Progenitor cell of endocrine pancreas (in vitro differentiated cells): ENCODE data around the gene LIG1. TPM values are rescaled to one million over a fixed set of nuclear protein-coding genes. Genes with fewer than 3 reads are reported as not detected.
A peak's percentile ranks its signal among the peaks of the same experiment; 100 is the strongest.

Experiments
- DNase-seq: peaks from one replicate; pipeline ENCODE4 v3.0.0; 2021; ENCODE audit warnings: low spot score; ENCODE audit not compliant: unreplicated experiment
- H3K27ac Mint-ChIP-seq: 2 replicates; pipeline ENCODE4 v1.8.0; 2021; ENCODE audit warnings: mild to moderate bottlenecking, moderate library complexity, mixed read lengths
- H3K27me3 Mint-ChIP-seq: 2 replicates; pipeline ENCODE4 v1.8.0; 2021; ENCODE audit warnings: mixed read lengths
- H3K36me3 Mint-ChIP-seq: 2 replicates; pipeline ENCODE4 v1.8.0; 2022; ENCODE audit warnings: mixed read lengths; ENCODE audit not compliant: insufficient read depth
- H3K4me1 Mint-ChIP-seq: 2 replicates; pipeline ENCODE4 v1.8.0; 2021; ENCODE audit warnings: low read depth, mixed read lengths
- H3K4me3 Mint-ChIP-seq: 2 replicates; pipeline ENCODE4 v1.8.0; 2021; ENCODE audit warnings: low read depth, mild to moderate bottlenecking, moderate library complexity, mixed read lengths
- H3K9me3 Mint-ChIP-seq: 2 replicates; pipeline ENCODE4 v1.8.0; 2021; ENCODE audit warnings: low read depth, mixed read lengths
- total RNA-seq: library from RNA; stranded (reverse); gene quantifications from 2 replicates; pipeline ENCODE4 v1.2.1, GENCODE V29; 2021
- TF ChIP-seq, protein P1 (sequence below): fragments of 200-600 bp; sonication (generic); IDR thresholded peaks from one replicate; pipeline ENCODE4 v1.5.0; 2021; ENCODE audit warnings: antibody characterized with exemption, mild to moderate bottlenecking; ENCODE audit not compliant: unreplicated experiment

LIG1 gene
- total RNA-seq, 1 donor from 2014 or later = 90.4 TPM

DNA sequence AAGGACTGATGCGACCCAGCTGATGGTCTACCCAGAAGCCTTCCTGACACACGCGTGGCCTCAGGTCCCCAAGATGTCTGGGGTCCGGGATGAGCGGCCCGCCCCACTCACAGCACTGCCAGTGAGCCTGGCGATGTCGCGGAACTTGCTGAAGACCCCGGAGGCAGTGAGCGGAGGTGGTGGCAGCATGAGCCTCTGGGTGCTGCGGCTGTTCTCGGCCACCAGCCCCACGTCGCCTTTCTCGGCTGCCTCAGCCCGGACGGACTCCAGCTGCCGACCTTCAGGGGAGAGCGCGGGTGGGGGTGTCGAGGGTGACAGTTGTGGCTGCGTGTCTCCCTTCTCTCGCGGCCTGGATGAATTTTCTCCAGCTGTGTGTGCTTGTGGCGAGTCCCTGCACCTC, 32.7 kb downstream of the LIG1 start:
- no peak overlapping the region for H3K4me3 Mint-ChIP-seq
- H3K36me3 Mint-ChIP-seq = peaks cover 4% of the 10 kb centered on the region

DNA sequence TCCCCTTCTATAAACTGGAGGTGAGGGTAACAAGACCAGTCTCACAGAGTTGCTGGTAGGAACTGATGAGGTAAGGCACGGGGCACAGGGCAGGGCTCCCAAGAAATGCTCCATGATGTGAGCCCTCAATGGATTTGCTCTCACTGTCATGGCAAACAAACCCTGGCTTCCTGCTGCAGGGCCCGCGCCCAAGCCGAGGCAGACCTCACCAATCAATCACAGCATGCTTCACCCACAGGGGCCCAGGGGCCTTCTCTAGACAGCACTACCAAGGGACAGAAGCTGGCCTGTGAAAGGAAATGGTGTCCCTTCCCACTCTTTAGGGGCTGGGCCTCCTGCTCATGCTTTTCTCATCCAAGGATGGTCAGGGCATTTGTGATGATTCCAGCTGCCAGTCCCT, 33.6 kb downstream of the LIG1 start:
- Mint-ChIP-seq H3K4me3 (no peak overlapping the region), H3K27me3 (no peaks in the 10 kb centered on the region), H3K4me1 (no peaks in the 10 kb centered on the region), H3K9me3 (no peaks in the 10 kb centered on the region), H3K36me3 (peaks cover 6% of the 10 kb centered on the region), H3K27ac (no peak overlapping the region)
- TF ChIP-seq, protein P1, sequence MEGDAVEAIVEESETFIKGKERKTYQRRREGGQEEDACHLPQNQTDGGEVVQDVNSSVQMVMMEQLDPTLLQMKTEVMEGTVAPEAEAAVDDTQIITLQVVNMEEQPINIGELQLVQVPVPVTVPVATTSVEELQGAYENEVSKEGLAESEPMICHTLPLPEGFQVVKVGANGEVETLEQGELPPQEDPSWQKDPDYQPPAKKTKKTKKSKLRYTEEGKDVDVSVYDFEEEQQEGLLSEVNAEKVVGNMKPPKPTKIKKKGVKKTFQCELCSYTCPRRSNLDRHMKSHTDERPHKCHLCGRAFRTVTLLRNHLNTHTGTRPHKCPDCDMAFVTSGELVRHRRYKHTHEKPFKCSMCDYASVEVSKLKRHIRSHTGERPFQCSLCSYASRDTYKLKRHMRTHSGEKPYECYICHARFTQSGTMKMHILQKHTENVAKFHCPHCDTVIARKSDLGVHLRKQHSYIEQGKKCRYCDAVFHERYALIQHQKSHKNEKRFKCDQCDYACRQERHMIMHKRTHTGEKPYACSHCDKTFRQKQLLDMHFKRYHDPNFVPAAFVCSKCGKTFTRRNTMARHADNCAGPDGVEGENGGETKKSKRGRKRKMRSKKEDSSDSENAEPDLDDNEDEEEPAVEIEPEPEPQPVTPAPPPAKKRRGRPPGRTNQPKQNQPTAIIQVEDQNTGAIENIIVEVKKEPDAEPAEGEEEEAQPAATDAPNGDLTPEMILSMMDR = no peak
- DNase-seq = no peak

More for the DNA sequence above, 32.7 kb downstream of the LIG1 start:
- Mint-ChIP-seq H3K4me1 (no peaks in the 10 kb centered on the region), H3K9me3 (no peaks in the 10 kb centered on the region), H3K27ac (no peak overlapping the region), H3K27me3 (no peaks in the 10 kb centered on the region)
- TF ChIP-seq, protein P1 = no peak
- DNase-seq = no peak

DNA sequence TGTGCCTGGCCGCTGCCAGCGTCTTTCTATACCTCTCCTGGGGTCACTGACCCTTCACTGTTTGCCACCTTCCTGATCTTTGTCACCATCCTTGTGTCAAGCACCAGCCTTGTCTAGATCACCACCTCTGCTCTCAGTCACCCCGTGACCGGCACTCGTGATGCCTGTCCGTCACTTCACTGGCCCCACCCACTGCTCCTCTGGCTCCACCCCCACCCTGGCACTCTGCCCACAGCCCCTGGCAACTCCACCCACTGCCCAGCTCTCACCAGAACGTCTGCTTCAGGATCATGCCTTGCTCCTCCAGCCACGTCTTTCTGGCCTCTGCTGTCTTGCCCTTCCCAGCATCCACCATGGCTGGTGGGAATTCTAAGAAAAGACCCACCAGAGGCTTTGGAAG, 34.7 kb downstream of the LIG1 start:
- Mint-ChIP-seq H3K36me3 (peaks cover 10% of the 10 kb centered on the region), H3K9me3 (no peaks in the 10 kb centered on the region), H3K4me3 (no peak overlapping the region), H3K27ac (peak overlapping the region; percentile 78), H3K27me3 (no peaks in the 10 kb centered on the region), H3K4me1 (no peaks in the 10 kb centered on the region)
- DNase-seq = no peak
- TF ChIP-seq, protein P1 = no peak

DNA sequence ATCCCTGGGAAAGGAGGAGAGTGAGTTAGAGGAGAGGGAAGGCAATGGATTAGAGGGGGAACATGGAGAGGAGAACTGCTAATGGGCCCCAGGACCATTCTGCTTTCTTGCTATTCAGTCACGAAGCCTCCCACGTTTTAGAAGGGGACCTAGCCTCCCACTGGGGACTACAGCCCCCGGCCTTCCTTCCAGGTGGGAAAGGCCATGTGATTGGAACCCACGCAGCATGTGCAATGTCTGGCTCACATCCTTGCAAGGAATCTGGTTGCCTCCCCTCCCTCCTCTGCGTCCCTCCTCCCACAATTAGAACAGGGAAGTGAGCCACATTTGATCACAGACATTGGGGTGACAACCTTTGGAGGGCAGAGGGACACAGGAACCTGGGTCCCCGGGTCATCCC, 37.0 kb downstream of the LIG1 start:
- Mint-ChIP-seq H3K36me3 (peaks cover 18% of the 10 kb centered on the region), H3K27me3 (no peaks in the 10 kb centered on the region), H3K4me3 (no peak overlapping the region), H3K9me3 (no peaks in the 10 kb centered on the region), H3K4me1 (no peaks in the 10 kb centered on the region), H3K27ac (no peak overlapping the region)
- no peak for DNase-seq
- TF ChIP-seq, protein P1 = no peak

DNA sequence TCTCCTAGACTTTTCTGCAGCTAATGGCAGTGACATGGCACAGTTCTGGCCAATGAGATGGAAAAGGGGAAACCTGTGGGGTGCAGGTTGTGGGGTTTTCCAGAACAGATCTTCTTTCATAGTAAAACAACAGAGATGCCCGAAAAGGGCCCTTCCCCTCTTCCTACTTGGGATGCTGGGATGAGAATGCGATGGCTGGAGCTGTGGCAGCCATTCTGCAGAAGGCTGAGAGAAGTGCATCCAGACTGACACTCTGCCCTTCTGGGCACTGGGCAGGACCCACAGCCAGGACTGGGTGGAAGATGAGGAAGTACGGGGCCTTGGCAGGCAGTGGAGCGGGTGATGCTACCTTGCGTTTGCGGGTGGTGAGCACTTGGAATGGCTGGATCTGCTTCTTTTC, 42.6 kb downstream of the LIG1 start:
- Mint-ChIP-seq H3K27ac (no peak overlapping the region), H3K4me1 (peaks cover 6% of the 10 kb centered on the region), H3K36me3 (peaks cover 38% of the 10 kb centered on the region), H3K4me3 (no peak overlapping the region), H3K9me3 (no peaks in the 10 kb centered on the region), H3K27me3 (no peaks in the 10 kb centered on the region)
- no peak for DNase-seq
- TF ChIP-seq, protein P1 = no peak
